Loucy (cell line): ENCODE results near the gene RALGAPA1.

Experiments
- H2AFZ ChIP-seq: fragments of 200-600 bp; sonication (generic); 2 replicates; pipeline ENCODE4 v1.6.0; 2016; ENCODE audit warnings: antibody characterized with exemption, mild to moderate bottlenecking, low read length, moderate library complexity
- H3F3A ChIP-seq: fragments of 200-600 bp; 2 replicates; pipeline ENCODE4 v1.6.0; 2016; ENCODE audit warnings: antibody characterized with exemption, low read depth, mild to moderate bottlenecking
- H3K27me3 ChIP-seq: fragments of 200-600 bp; sonication (generic); 2 replicates; pipeline ENCODE4 v1.6.1; 2014; ENCODE audit warnings: low read length, mild to moderate bottlenecking; ENCODE audit not compliant: insufficient read depth, poor library complexity, severe bottlenecking
- H3K36me3 ChIP-seq: fragments of 200-600 bp; sonication (generic); 2 replicates; pipeline ENCODE4 v1.6.1; 2016; ENCODE audit warnings: low read length; ENCODE audit not compliant: insufficient read depth
- H3K4me1 ChIP-seq: fragments of 200-600 bp; sonication (generic); 2 replicates; pipeline ENCODE4 v1.5.1; 2014; ENCODE audit warnings: low read length, mild to moderate bottlenecking; ENCODE audit not compliant: insufficient read depth, poor library complexity, severe bottlenecking
- H3K4me2 ChIP-seq: fragments of 200-600 bp; sonication (generic); 2 replicates; pipeline ENCODE4 v1.6.0; 2014; ENCODE audit warnings: antibody characterized with exemption, low read length, low read depth, mild to moderate bottlenecking; ENCODE audit not compliant: poor library complexity, severe bottlenecking
- H3K4me3 ChIP-seq: fragments of 200-600 bp; sonication (generic); 2 replicates; pipeline ENCODE4 v1.5.1; 2014; ENCODE audit warnings: low read length, mild to moderate bottlenecking, mixed read lengths; ENCODE audit not compliant: poor library complexity, severe bottlenecking
- H3K79me2 ChIP-seq: fragments of 200-600 bp; sonication (generic); 2 replicates; pipeline ENCODE4 v1.6.1; 2014; ENCODE audit warnings: low read length; ENCODE audit not compliant: insufficient read depth
- H3K9ac ChIP-seq: fragments of 200-600 bp; sonication (generic); 2 replicates; pipeline ENCODE4 v1.6.0; 2014; ENCODE audit warnings: mild to moderate bottlenecking, low read depth, low read length, moderate library complexity; ENCODE audit not compliant: poor library complexity, severe bottlenecking
- H3K9me2 ChIP-seq: fragments of 200-600 bp; sonication (generic); replicated peaks from 2 replicates; pipeline ENCODE4 v1.6.1; 2016; ENCODE audit warnings: low read depth, low read length, mixed read lengths
- H3K9me3 ChIP-seq: fragments of 200-600 bp; sonication (generic); 2 replicates; pipeline ENCODE4 v1.6.1; 2014; ENCODE audit warnings: mild to moderate bottlenecking, antibody characterized with exemption, low read length, low read depth; ENCODE audit not compliant: insufficient read depth
- H4K20me1 ChIP-seq: fragments of 200-600 bp; sonication (generic); 2 replicates; pipeline ENCODE4 v1.6.0; 2014; ENCODE audit warnings: antibody characterized with exemption, low read length, mild to moderate bottlenecking; ENCODE audit not compliant: insufficient read depth, poor library complexity, severe bottlenecking
- CTCF ChIP-seq: fragments of 200-600 bp; sonication (generic); conservative IDR thresholded peaks from 2 replicates; pipeline ENCODE4 v1.5.1; 2014; ENCODE audit warnings: mild to moderate bottlenecking, antibody characterized with exemption, low read length
- EZH2phosphoT487 ChIP-seq: fragments of 200-600 bp; IDR thresholded peaks from 2 replicates; pipeline ENCODE4 v1.6.1; 2018; ENCODE audit warnings: antibody characterized with exemption, mild to moderate bottlenecking, moderate library complexity, borderline replicate concordance

RALGAPA1 gene

GRCh38 chr14:35822501-35822900 is 13.4 kb upstream of the RALGAPA1 start:
- Histone ChIP-seq H2AFZ (peak overlapping the region; percentile 54), H3K4me1 (peaks cover 14% of the 10 kb centered on the region), H3K9ac (no peak overlapping the region), H3K4me3 (no peak overlapping the region), H3F3A (no peaks in the 10 kb centered on the region), H4K20me1 (peaks cover 5% of the 10 kb centered on the region), H3K27me3 (no peaks in the 10 kb centered on the region), H3K36me3 (no peaks in the 10 kb centered on the region), H3K9me3 (no peaks in the 10 kb centered on the region), H3K4me2 (peak overlapping the region; percentile 30), H3K9me2 (no peaks in the 10 kb centered on the region), H3K79me2 (peaks cover 8% of the 10 kb centered on the region)
- TF ChIP-seq CTCF (no peak), EZH2phosphoT487 (no peak)

- peak overlapping the region; percentile 30 for H3K4me2 ChIP-seq
- H3F3A ChIP-seq = no peaks in the 10 kb centered on the region
- H3K4me1 ChIP-seq = peaks cover 7% of the 10 kb centered on the region
- no peaks in the 10 kb centered on the region for H3K9me3 ChIP-seq
- H3K36me3 ChIP-seq = no peaks in the 10 kb centered on the region
- no peak overlapping the region for H3K4me3 ChIP-seq
- no peaks in the 10 kb centered on the region for H3K9me2 ChIP-seq
- H3K79me2 ChIP-seq = peaks cover under 1% of the 10 kb centered on the region
- no peaks in the 10 kb centered on the region for H4K20me1 ChIP-seq
- no peak overlapping the region for H3K9ac ChIP-seq
- peak overlapping the region; percentile 54; the same call in 1 of the 2 replicates for H2AFZ ChIP-seq
- TF ChIP-seq CTCF (peak; percentile 99), EZH2phosphoT487 (no peak)
- no peaks in the 10 kb centered on the region for H3K27me3 ChIP-seq
Measured at GRCh38 chr14:35821564-35822411, 12.7 kb upstream of the RALGAPA1 start.

- no peaks in the 10 kb centered on the region for H3K36me3 ChIP-seq
- TF ChIP-seq EZH2phosphoT487 = no peak
- TF ChIP-seq CTCF = no peak
- no peak overlapping the region for H3K4me2 ChIP-seq
- H3K4me3 ChIP-seq = no peak overlapping the region
- H3K79me2 ChIP-seq = no peaks in the 10 kb centered on the region
- no peaks in the 10 kb centered on the region for H3F3A ChIP-seq
- H3K9ac ChIP-seq = no peak overlapping the region
- H4K20me1 ChIP-seq = no peaks in the 10 kb centered on the region
- peaks cover 2% of the 10 kb centered on the region for H3K4me1 ChIP-seq
- no peaks in the 10 kb centered on the region for H3K27me3 ChIP-seq
- no peaks in the 10 kb centered on the region for H3K9me3 ChIP-seq
- no peak overlapping the region for H2AFZ ChIP-seq
- no peaks in the 10 kb centered on the region for H3K9me2 ChIP-seq
Measured at GRCh38 chr14:35819591-35820540, 10.8 kb upstream of the RALGAPA1 start.
